ENCODE results near the gene GFOD1.
"Not testable (repeated sequence)": the region's sequence is repeated elsewhere in the genome, so short reads cannot be mapped to it uniquely, and the experiment has no call there.

GFOD1 gene

DNA sequence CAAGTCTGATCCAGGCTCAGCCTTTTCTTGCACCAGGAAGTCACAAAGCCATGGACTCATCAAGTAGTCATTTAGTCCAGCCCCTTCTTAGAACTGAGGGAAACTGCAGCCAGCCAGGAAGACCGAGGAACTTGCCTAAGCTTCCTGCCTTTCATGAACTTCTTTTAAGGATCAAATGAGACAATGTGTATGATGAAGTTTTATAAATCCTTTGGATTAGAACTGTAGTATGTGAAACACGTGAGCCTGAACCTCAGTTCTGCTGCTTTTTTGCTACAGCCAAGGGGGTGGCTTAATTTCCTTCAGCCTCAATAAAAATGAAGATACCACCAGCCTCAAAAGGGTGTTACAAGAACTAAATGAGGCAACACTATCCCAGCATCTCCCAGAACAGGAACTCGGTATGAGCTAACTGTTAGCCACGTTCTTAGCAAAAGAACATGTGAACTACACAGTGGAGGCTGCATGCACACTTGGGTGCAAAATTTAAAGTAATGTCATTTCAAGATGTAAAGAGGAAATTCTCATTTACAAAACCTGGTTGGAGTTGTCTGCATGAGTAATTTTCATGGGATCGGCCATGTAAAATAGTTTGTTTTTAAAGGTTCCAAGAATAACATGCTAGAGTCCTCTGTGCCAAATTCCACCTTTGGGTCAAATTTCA lies 83.0 kb downstream of the GFOD1 start:
- no peak for DNase-seq (ENCODE audit: low spot score)

GRCh38 chr6:13402711-13403110 lies 84.7 kb downstream of the GFOD1 start:
- DNase-seq (ENCODE audit: low spot score): no peak

DNA sequence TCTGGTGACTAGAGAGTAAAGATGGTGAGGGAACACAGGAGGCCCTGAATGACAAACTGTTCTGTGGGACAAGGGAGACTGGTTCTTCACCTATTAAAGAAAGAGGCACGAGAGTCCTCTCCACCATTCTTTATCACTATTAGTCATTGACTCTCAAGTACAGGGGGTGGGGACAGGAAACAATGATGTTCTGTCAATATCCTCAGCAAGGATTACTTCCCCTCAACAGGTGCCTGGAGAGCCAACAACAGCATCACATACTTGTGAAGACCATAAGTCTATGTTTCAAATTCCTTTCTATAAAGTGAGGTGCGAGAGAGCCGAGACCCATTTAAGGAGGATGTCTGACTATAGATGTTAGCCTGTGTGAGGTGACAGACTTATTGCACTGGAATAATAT lies 86.6 kb downstream of the GFOD1 start:
- DNase-seq (ENCODE audit: low spot score): no peak

DNA sequence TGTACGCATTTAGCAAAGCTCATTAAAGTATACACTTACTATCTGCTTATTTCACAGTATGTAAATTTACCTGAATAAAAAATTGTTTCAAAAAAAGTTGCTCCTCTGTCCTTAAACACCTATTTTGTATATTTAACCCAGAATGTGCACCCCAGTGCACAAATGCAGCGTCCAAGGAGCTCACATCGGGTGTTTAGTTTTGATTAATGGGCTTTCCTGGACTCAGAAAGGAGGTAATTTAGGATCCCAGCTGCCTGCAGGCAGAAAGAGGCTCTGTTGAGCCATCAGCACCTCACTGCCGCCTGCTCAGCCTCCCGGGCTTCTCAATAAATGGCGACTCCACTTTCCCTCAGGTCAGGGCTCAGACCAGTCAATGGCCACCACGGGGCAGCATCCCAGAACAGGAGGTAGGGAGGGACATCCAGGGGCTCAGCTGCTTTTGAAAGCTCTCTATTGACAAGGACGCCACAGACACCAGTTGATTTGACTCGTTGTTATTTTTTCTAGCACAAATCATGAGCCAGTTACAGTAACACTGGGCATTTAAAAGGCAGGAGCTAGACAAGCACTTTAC lies 88.9 kb downstream of the GFOD1 start:
- DNase-seq (ENCODE audit: low spot score): no peak

DNA sequence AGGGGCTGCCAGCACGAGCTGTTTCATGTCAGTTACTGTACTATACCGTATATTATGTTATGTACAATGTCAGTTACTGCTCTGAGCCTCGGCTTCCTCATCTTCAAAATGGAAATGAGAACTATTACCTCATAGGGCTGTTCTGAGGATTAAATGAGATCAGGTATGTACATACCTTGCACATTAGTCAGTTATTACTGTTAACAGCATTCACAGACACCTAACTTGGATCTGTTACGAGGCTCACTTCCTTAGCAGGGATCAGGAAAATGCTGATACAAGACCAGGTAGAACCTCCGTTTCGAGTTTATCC lies 89.4 kb downstream of the GFOD1 start:
- DNase-seq (ENCODE audit: low spot score): no peak

GRCh38 chr6:13397359-13398068 lies 89.9 kb downstream of the GFOD1 start:
- DNase-seq (ENCODE audit: low spot score): no peak

DNA sequence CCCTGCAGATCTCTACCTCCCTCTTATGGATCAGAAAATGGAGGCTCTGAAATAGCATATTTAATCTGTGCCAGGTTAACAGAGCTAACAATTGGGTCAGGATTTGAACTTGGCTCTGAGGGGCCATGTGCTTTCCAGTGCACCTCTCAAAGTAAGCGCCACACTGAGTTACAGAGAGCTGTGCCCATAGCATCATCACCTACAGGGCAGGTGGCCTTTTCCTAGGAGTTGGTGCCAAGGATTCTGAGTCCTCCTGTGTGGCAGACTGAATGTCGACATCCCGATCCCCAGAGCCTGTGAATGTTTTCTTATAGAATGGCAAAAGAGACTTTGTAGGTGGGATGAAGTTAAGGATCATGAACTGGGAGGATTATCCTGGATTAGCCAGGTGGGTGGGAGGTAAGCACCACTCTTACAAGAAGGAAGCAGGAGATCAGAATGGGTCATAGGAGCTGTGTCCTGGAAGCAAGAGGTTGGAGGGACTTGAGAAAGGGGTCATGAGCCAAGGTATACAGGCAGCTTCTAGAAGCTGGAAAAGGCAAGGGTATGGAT lies 91.1 kb downstream of the GFOD1 start:
- DNase-seq (ENCODE audit: low spot score): no peak

GRCh38 chr6:13395272-13396237 lies 91.8 kb downstream of the GFOD1 start:
- no peak for DNase-seq (ENCODE audit: low spot score)

- no peak for DNase-seq (ENCODE audit: low spot score)
Measured at GRCh38 chr6:13392462-13392861, 94.9 kb downstream of the GFOD1 start.

- no peak for DNase-seq (ENCODE audit: low spot score)
Measured at GRCh38 chr6:13391537-13391936, 95.9 kb downstream of the GFOD1 start.

- no peak for DNase-seq (ENCODE audit: low spot score)
Measured at GRCh38 chr6:13390658-13391057, 96.7 kb downstream of the GFOD1 start.

DNA sequence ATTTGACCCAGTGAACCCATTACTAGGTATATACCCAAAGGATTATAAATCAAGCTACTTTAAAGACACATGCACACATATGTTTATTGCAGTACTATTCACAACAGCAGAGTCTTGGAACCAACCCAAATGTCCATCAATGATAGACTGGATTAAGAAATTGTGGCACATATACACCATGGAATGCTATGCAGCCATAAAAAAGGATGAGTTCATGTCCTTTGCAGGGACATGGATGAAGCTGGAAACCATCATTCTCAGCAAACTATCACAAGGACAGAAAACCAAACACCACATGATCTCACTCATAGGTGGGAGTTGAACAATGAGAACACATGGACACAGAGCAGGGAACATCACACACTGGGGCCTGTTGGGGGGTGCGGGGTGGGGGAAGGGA lies 98.2 kb downstream of the GFOD1 start:
- DNase-seq (ENCODE audit: low spot score): not testable (repeated sequence)

DNA sequence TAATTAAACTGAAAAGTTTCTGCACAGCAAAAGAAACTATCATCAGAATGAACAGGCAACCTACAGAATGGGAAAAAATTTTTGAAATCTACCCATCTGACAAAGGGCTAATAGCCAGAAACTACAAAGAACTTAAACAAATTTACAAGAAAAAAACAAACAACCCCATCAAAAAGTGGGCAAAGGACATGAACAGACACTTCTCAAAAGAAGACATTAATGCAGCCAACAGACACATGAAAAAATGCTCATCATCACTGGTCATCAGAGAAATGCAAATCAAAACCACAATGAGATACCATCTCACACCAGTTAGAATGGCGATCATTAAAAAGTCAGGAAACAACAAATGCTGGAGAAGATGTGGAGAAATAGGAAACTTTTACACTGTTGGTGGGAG lies 98.6 kb downstream of the GFOD1 start:
- DNase-seq (ENCODE audit: low spot score): not testable (repeated sequence)

GRCh38 chr6:13384966-13385365 lies 102.4 kb downstream of the GFOD1 start:
- DNase-seq (ENCODE audit: low spot score): no peak

DNA sequence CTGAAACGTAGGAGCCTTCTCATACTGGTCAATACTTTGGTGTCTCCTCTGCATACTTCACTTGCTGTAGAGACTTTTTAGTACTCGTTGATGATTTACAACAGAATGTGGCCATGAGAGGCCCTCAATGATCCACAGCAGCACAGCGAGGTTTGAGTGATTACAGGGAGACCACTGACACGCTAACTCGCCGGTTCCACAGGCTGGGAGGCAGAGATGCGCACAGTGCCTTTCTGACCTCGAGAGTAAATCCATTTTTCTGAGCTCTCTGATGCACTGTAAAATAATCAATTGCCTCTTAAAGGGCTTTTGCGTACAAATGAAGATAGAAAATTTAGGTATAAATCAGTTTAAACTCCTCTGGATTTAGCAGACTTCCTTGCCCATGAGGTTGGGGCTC lies 102.9 kb downstream of the GFOD1 start:
- DNase-seq (ENCODE audit: low spot score): no peak

- DNase-seq (ENCODE audit: low spot score): peak; percentile 23
Measured at GRCh38 chr6:13383328-13384163, 103.9 kb downstream of the GFOD1 start.

DNA sequence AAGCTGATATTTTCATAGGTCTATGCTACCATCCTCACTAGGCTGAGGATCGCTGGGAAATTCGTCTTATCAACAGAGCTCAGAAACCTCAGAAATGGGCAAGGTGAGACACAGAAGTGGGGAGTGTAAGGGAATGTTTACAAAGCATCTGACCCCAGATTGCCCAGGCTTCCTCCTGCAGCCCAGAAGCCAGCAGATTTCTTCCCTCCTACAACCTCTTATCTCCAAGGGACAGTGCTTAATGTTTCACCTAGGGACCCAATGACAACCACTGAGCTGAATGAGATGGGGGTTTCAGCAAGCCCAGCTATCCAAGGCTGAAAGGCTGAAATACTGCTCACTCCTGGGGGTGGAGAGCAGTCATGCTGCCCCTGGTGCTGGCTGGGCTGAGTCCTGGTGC lies 106.6 kb downstream of the GFOD1 start:
- DNase-seq (ENCODE audit: low spot score): no peak

DNA sequence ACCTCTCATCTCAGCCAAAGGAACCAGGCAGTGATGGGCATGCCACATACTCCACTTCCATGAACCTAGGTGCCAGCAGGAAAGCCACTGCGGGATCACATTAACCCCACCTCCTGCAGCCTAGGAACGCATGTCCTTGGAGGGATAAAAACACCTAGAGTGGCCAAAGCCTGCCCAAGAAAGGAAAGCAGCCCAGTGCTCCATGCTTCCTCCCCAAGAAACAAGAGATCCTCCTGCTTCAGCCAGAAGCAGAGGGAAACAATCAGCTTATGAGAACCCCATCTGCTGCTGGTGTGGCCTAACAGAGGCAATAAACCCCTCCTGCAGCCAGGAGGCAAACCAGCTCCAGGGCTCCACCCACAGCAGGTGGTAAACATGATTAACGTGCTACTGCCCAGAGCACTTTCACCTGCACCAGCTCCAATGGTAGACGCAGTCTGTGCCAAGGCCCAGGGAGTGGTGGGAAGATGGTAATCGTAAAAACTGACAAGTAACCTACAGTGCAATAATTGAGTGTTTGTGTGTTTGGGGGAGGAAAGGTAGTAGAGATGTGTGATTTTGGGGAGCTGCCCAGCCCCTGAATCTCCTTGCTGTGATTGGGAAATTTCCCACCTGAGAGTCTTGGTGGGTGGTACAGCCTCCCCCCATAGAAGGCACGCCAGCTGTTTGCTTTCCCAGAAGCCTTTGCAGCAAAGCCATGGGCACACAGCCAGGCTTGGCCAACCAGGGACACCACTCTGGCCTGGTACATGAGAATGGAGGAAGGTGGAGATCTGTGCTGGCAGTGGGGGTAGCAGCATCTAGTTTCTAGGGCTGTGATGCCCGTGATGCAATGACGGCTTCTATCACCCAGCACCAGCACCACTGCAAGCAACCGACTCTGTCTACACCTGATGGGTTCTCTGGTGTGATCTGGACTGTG lies 108.5 kb downstream of the GFOD1 start:
- no peak for DNase-seq (ENCODE audit: low spot score)

- DNase-seq (ENCODE audit: low spot score): no peak
Measured at GRCh38 chr6:13377054-13377758, 110.2 kb downstream of the GFOD1 start.

Measured in CD4-positive, alpha-beta T cell treated with Interleukin-6 at 100 ng/mL for 8 hours (primary cell).